MM.1S (cell line): ENCODE data around the gene CNTNAP4.

Experiments
- DNase-seq: peaks from one replicate; pipeline ENCODE4 v3.0.0-alpha.2; 2015
- H2AFZ ChIP-seq: fragments of 300-600 bp; sonication (generic); 2 replicates; pipeline ENCODE4 v1.6.0; 2016; ENCODE audit warnings: antibody characterized with exemption, low read length
- H3F3A ChIP-seq: fragments of 300-600 bp; sonication (generic); 2 replicates; pipeline ENCODE4 v1.6.1; 2016; ENCODE audit warnings: mild to moderate bottlenecking, antibody characterized with exemption, low read length, moderate library complexity, mixed read lengths; ENCODE audit not compliant: insufficient read depth
- H3K27ac ChIP-seq: fragments of 300-600 bp; sonication (generic); 2 replicates; pipeline ENCODE4 v1.5.1; 2016; ENCODE audit warnings: mild to moderate bottlenecking, low read length
- H3K27me3 ChIP-seq: fragments of 300-600 bp; sonication (generic); replicated peaks from 2 replicates; pipeline ENCODE4 v1.6.0; 2016; ENCODE audit warnings: low read length; ENCODE audit not compliant: insufficient read depth
- H3K36me3 ChIP-seq: fragments of 300-600 bp; sonication (generic); replicated peaks from 2 replicates; pipeline ENCODE4 v1.6.1; 2016; ENCODE audit warnings: mild to moderate bottlenecking, low read length, mixed read lengths; ENCODE audit not compliant: insufficient read depth
- H3K4me1 ChIP-seq: fragments of 300-600 bp; sonication (generic); 2 replicates; pipeline ENCODE4 v1.6.1; 2016; ENCODE audit warnings: low read length, mixed read lengths
- H3K4me2 ChIP-seq: fragments of 300-600 bp; sonication (generic); 2 replicates; pipeline ENCODE4 v1.6.0; 2016; ENCODE audit warnings: low read depth, low read length
- H3K4me3 ChIP-seq: fragments of 300-600 bp; sonication (generic); 2 replicates; pipeline ENCODE4 v1.5.1; 2016; ENCODE audit warnings: low read length, mixed read lengths
- H3K79me2 ChIP-seq: fragments of 300-600 bp; sonication (generic); 2 replicates; pipeline ENCODE4 v1.6.1; 2016; ENCODE audit warnings: mixed run types, low read length, mixed read lengths
- H3K9ac ChIP-seq: fragments of 300-600 bp; sonication (generic); 2 replicates; pipeline ENCODE4 v1.6.1; 2016; ENCODE audit warnings: low read length, mixed read lengths
- H3K9me2 ChIP-seq: fragments of 300-600 bp; sonication (generic); replicated peaks from 2 replicates; pipeline ENCODE4 v1.6.1; 2016; ENCODE audit warnings: mild to moderate bottlenecking, low read length, mixed read lengths; ENCODE audit not compliant: insufficient read depth
- H3K9me3 ChIP-seq: fragments of 300-600 bp; sonication (generic); replicated peaks from 2 replicates; pipeline ENCODE4 v1.6.1; 2016; ENCODE audit warnings: mild to moderate bottlenecking, low read length, mixed read lengths; ENCODE audit not compliant: insufficient read depth
- H4K20me1 ChIP-seq: fragments of 300-600 bp; sonication (generic); 2 replicates; pipeline ENCODE4 v1.6.1; 2016; ENCODE audit warnings: mild to moderate bottlenecking, low read length, moderate library complexity, mixed read lengths; ENCODE audit not compliant: insufficient read depth
- CTCF ChIP-seq: fragments of 300-600 bp; sonication (generic); IDR thresholded peaks from 2 replicates; pipeline ENCODE4 v1.5.1; 2016; ENCODE audit warnings: antibody characterized with exemption, low read length, mixed read lengths
- EZH2 ChIP-seq: fragments of 300-600 bp; sonication (generic); optimal IDR thresholded peaks from 2 replicates; pipeline ENCODE3; 2017; ENCODE audit warnings: low read depth, mild to moderate bottlenecking, antibody characterized with exemption, low read length, mixed read lengths
- EZH2phosphoT487 ChIP-seq: fragments of 300-600 bp; sonication (generic); IDR thresholded peaks from 2 replicates; pipeline ENCODE4 v1.6.1; 2018; ENCODE audit warnings: antibody characterized with exemption, low read length

The CNTNAP4 gene

GRCh38 chr16:76292218-76292617 lies 15.0 kb downstream of the CNTNAP4 start:
- DNase-seq: no peak
- Histone ChIP-seq H2AFZ (no peak overlapping the region), H3K4me1 (no peaks in the 10 kb centered on the region), H3K79me2 (no peaks in the 10 kb centered on the region), H3K4me3 (no peak overlapping the region), H3K36me3 (no peaks in the 10 kb centered on the region), H3K27ac (no peak overlapping the region), H4K20me1 (no peaks in the 10 kb centered on the region), H3K9me2 (no peaks in the 10 kb centered on the region), H3K4me2 (no peak overlapping the region), H3K9ac (no peak overlapping the region), H3F3A (no peaks in the 10 kb centered on the region), H3K9me3 (no peaks in the 10 kb centered on the region), H3K27me3 (no peaks in the 10 kb centered on the region)
- TF ChIP-seq EZH2phosphoT487 (no peak), CTCF (no peak), EZH2 (no peak)

GRCh38 chr16:76293980-76294379 lies 16.8 kb downstream of the CNTNAP4 start:
- Histone ChIP-seq H3F3A (no peaks in the 10 kb centered on the region), H3K79me2 (no peaks in the 10 kb centered on the region), H3K27ac (no peak overlapping the region), H3K27me3 (no peaks in the 10 kb centered on the region), H3K36me3 (no peaks in the 10 kb centered on the region), H3K4me3 (no peak overlapping the region), H3K9me2 (no peaks in the 10 kb centered on the region), H2AFZ (no peak overlapping the region), H3K4me2 (no peak overlapping the region), H3K9me3 (no peaks in the 10 kb centered on the region), H3K9ac (no peak overlapping the region), H4K20me1 (no peaks in the 10 kb centered on the region), H3K4me1 (no peaks in the 10 kb centered on the region)
- TF ChIP-seq CTCF (no peak), EZH2phosphoT487 (no peak), EZH2 (no peak)
- DNase-seq: no peak

- Histone ChIP-seq H3K27ac (no peak overlapping the region), H3K9ac (no peak overlapping the region), H3K36me3 (no peaks in the 10 kb centered on the region), H3K4me2 (no peak overlapping the region), H3F3A (no peaks in the 10 kb centered on the region), H2AFZ (no peak overlapping the region), H3K4me3 (no peak overlapping the region), H3K27me3 (no peaks in the 10 kb centered on the region), H3K9me2 (no peaks in the 10 kb centered on the region), H4K20me1 (no peaks in the 10 kb centered on the region), H3K9me3 (no peaks in the 10 kb centered on the region), H3K4me1 (no peaks in the 10 kb centered on the region), H3K79me2 (no peaks in the 10 kb centered on the region)
- no peak for DNase-seq
- no peak for TF ChIP-seq CTCF
- TF ChIP-seq EZH2phosphoT487: no peak
- no peak for TF ChIP-seq EZH2
Measured at GRCh38 chr16:76294396-76295214, 17.4 kb downstream of the CNTNAP4 start.
